ENCODE measurements around the gene TLE4. TPM values are rescaled to one million over a fixed set of nuclear protein-coding genes. Genes with fewer than 3 reads are reported as not detected.
"Not testable (repeated sequence)": the region's sequence is repeated elsewhere in the genome, so short reads cannot be mapped to it uniquely, and the experiment has no call there.

The TLE4 gene
- total and polyA plus RNA-seq, 12 donors = 4.2 to 17.3 (median 11.0) TPM

DNA sequence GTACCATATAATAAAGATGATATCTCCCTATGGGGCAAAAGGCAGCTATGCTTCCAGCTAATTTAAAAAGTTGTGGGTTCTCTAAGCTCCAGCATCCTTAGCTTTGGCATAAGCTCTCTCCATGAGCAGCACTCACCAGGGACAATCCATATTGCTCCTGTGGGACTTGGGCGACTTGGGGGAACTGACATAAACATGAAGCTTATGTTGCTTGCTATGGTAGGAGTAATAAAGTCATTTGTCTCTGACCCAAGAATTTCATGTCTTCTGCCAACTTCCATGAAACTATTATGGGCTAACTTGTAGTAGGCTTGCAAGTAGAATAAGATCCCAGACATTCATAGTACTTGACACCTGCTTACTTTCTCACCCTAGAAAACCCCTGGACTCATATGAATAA, 36.2 kb upstream of the TLE4 start:
- H3K27me3 ChIP-seq = peaks cover 0 to 4% (median 0%) of the 10 kb centered on the region in 7 donors
- peaks cover 0 to 9% (median 2%) of the 10 kb centered on the region in 11 donors for H3K9me3 ChIP-seq
- intact Hi-C loops (cut with DNase I) = no loop called here
- no peaks in the 10 kb centered on the region for H3K4me1 ChIP-seq
- H3K27ac ChIP-seq = no peak overlapping the region
- no peaks in the 10 kb centered on the region for H3K36me3 ChIP-seq
- no peak overlapping the region for H3K4me3 ChIP-seq
- TF ChIP-seq, protein P1, sequence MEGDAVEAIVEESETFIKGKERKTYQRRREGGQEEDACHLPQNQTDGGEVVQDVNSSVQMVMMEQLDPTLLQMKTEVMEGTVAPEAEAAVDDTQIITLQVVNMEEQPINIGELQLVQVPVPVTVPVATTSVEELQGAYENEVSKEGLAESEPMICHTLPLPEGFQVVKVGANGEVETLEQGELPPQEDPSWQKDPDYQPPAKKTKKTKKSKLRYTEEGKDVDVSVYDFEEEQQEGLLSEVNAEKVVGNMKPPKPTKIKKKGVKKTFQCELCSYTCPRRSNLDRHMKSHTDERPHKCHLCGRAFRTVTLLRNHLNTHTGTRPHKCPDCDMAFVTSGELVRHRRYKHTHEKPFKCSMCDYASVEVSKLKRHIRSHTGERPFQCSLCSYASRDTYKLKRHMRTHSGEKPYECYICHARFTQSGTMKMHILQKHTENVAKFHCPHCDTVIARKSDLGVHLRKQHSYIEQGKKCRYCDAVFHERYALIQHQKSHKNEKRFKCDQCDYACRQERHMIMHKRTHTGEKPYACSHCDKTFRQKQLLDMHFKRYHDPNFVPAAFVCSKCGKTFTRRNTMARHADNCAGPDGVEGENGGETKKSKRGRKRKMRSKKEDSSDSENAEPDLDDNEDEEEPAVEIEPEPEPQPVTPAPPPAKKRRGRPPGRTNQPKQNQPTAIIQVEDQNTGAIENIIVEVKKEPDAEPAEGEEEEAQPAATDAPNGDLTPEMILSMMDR (IDR thresholded peaks at IDR 0.05) = no peak
- 93 to 94% methylated on average over 1 of the region's 1 CpG for WGBS, 2 donors
- DNase-seq = no peak
- ATAC-seq = no peak

DNA sequence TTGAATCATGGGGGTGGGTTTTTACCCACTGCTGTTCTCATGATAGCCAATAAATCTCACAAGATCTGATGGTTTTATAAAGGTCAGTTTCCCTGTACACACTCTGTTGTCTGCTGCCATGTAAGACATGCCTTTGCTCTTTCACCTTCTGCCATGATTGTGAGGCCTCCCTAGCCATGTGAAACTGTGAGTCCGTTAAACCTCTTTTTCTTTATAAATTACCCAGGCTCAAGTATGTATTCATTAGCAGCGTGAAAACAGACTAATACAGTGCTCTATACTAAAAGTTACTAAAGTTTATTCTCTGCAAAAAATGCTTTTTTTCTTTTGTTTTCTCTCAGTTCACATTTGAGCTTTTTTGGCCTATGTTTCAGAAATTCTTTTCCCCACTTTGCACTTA, 33.9 kb upstream of the TLE4 start:
- intact Hi-C loops (cut with DNase I) = no loop called here
- WGBS, 2 donors = 91% methylated on average over 2 of the region's 2 CpGs
- Histone ChIP-seq H3K27me3 (peaks cover 0 to 4% (median 0%) of the 10 kb centered on the region in 7 donors), H3K36me3 (no peaks in the 10 kb centered on the region), H3K4me1 (no peaks in the 10 kb centered on the region), H3K9me3 (peaks cover 0 to 9% (median 2%) of the 10 kb centered on the region in 11 donors), H3K4me3 (no peak overlapping the region), H3K27ac (no peak overlapping the region)
- TF ChIP-seq, protein P1 (IDR thresholded peaks at IDR 0.05) = no peak
- no peak for DNase-seq
- ATAC-seq = no peak

DNA sequence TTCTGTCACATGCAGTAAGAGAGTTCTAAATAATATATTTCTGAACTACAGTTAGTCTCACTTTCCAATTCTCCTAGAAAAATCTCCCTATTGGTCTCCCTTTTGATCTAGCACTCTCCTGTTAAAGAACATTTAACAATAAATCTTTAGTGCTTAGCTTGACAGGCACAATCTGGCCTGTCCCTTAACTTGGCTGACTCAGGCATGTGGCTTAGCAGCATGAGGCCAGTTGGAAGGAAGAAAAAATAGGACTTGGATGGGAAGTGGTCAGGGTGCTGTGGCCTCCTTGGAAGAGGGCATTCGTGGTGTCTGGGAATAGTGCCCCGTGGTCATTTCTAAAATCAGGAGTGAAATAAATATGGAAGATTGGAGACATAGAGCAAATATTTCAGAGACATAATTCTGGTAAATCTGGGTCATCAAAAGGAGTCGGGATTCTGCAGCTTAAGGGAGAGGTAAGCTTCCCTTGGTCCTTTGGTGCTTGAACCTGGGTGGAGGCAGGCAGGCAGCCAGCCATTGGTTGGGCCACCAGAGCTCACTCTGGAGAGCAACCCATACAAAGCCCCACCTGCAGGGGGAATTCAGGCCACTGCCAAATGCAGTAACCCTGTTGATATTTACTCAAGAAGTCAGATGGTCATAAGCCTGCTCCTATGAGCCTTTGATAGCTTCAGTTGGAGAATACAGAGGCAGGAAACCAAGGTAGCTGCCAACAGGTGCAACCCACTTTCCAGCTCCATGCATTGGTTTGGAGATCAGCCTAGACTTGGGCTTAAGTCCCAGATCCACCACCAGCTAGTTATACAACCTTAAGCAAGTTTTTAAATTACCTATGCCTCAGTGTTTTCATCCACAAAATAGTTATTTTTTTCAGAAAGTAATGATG, 28.8 kb upstream of the TLE4 start:
- no peak for ATAC-seq
- WGBS, 2 donors = 86 to 93% methylated on average over 3 of the region's 3 CpGs
- TF ChIP-seq, protein P1 (IDR thresholded peaks at IDR 0.05) = no peak

DNA sequence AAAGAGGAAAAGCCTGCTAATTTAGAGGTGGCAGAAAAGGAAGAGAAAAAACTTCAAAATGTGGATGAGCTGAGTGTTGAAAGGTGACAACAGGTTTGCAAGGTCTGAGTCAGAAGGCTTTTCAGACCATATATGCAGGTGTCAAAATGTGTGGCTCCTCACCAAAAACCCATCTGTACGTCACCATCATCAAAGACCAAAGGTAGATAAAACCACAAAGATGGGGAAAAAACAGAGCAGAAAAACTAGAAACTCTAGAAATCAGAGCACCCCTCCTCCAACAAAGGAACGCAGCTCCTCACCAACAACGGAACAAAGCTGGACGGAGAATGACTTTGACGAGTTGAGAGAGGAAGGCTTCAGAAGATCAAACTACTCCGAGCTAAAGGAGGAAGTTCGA, 27.4 kb upstream of the TLE4 start:
- H3K27me3 ChIP-seq; ATAC-seq; H3K27ac ChIP-seq; H3K4me3 ChIP-seq; DNase-seq; H3K4me1 ChIP-seq; H3K36me3 ChIP-seq; H3K9me3 ChIP-seq; intact Hi-C loops (cut with DNase I): not testable (repeated sequence)
- 77 to 88% methylated on average over 7 of the region's 7 CpGs for WGBS, 2 donors

More for the DNA sequence above, 28.8 kb upstream of the TLE4 start:
- no peaks in the 10 kb centered on the region for H3K36me3 ChIP-seq
- DNase-seq = no peak
- H3K4me1 ChIP-seq = no peaks in the 10 kb centered on the region
- peaks cover 0 to 4% (median 0%) of the 10 kb centered on the region in 7 donors for H3K27me3 ChIP-seq
- H3K9me3 ChIP-seq = no peaks in the 10 kb centered on the region
- intact Hi-C loops (cut with DNase I) = no loop called here
- no peak overlapping the region for H3K27ac ChIP-seq
- H3K4me3 ChIP-seq = no peak overlapping the region

DNA sequence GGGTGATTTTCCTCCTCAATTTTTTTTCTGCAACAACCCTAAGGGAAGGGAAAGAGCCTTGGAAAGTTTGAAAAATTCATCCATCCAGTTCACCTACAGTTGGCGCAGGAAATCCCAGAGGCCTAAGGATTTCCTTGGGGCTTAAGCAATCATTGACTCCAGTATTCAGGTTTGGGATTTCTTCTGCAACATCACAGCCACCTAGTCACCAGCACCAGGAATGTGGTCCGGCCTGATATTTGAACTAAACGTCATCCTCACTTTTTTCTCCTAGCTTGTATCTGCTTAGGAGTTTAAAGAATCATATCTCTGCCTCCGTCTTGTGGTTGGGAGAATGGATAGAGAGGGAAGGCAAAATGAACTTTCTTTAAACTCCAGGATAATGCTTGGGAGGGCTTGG, 20.2 kb upstream of the TLE4 start:
- intact Hi-C loops (cut with DNase I) = no loop called here
- Histone ChIP-seq H3K27me3 (no peaks in the 10 kb centered on the region), H3K27ac (no peak overlapping the region), H3K9me3 (peaks cover 0 to 19% (median 4%) of the 10 kb centered on the region in 11 donors), H3K4me3 (no peak overlapping the region), H3K36me3 (no peaks in the 10 kb centered on the region), H3K4me1 (no peaks in the 10 kb centered on the region)
- TF ChIP-seq, protein P1 (IDR thresholded peaks at IDR 0.05) = no peak
- WGBS, 2 donors = 79 to 86% methylated on average over 4 of the region's 4 CpGs
- DNase-seq (no peak), ATAC-seq (no peak)
